Gastrocnemius medialis (tissue), 4 donors: ENCODE measurements around the gene PROKR1. TPM values are rescaled to one million over a fixed set of nuclear protein-coding genes. Genes with fewer than 3 reads are reported as not detected.
"Not testable (repeated sequence)": the region's sequence is repeated elsewhere in the genome, so short reads cannot be mapped to it uniquely, and the experiment has no call there.

ENCODE experiments used
- ATAC-seq, 2 donors: fragments of 150-250 bp; one replicate each; pipeline ENCODE4 v1.9.1; 2016
- DNase-seq, 2 donors: peaks; one replicate each; pipeline ENCODE4 v3.0.0-alpha.2; 2019
- H3K27ac ChIP-seq, 4 donors: fragments of 200-600 bp; sonication (generic); 1 replicate in 1 of 4; 2 replicates in 3 of 4; pipeline ENCODE4 v1.5.1; 2016 to 2018; ENCODE audit warnings: mild to moderate bottlenecking in 2 of 4, moderate library complexity in 1 of 4
- H3K27me3 ChIP-seq, 3 donors: fragments of 200-600 bp; sonication (generic) in 2 of 3; 1 replicate in 1 of 3; 2 replicates in 2 of 3; pipeline versions ENCODE4 v1.5.1 to v1.6.0; 2016 to 2019; ENCODE audit warnings: mild to moderate bottlenecking in 1 of 3, moderate library complexity in 1 of 3
- H3K36me3 ChIP-seq, 2 donors: fragments of 200-600 bp; sonication (generic) in 1 of 2; one replicate each; pipeline ENCODE4 v1.5.1; 2017 to 2018
- H3K4me1 ChIP-seq, 2 donors: fragments of 200-600 bp; sonication (generic) in 1 of 2; one replicate each; pipeline ENCODE4 v1.5.1; 2016 to 2017; ENCODE audit warnings: mild to moderate bottlenecking in 2 of 2
- H3K4me3 ChIP-seq, 4 donors: fragments of 200-600 bp; sonication (generic) in 3 of 4; 1 replicate in 1 of 4; 2 replicates in 3 of 4; pipeline ENCODE4 v1.5.1; 2016 to 2019; ENCODE audit warnings: mild to moderate bottlenecking in 2 of 4
- H3K9me3 ChIP-seq, 3 donors: fragments of 200-600 bp; sonication (generic) in 2 of 3; 1 replicate in 1 of 3; 2 replicates in 2 of 3; pipeline ENCODE4 v1.5.1; 2016 to 2019
- POLR2A ChIP-seq, 2 donors: fragments of 450-650 bp; IDR thresholded peaks; one replicate each; pipeline ENCODE4 v1.6.1; 2017; ENCODE audit warnings: antibody characterized with exemption in 2 of 2, mild to moderate bottlenecking in 2 of 2, moderate library complexity in 2 of 2
- in situ Hi-C, 4 donors: fragments of 200-750 bp; cut with MboI; loops; one replicate each; pipeline versions ENCODE4 v1.15.0 to v1.8.0; 2017; ENCODE audit warnings: low sequenced_read_pairs in 4 of 4
- intact Hi-C: fragments of 100-400 bp; cut with DNase I; formaldehyde crosslinking; loops from one replicate; pipeline ENCODE4 v1.15.1; 2023; ENCODE audit warnings: low total_unique reads
- total RNA-seq, 4 donors: library from RNA; depleted of rRNA; stranded (reverse); fragments of >200 nt; gene quantifications; one replicate each; pipeline versions ENCODE4 v1.1.0 to v1.2.3, GENCODE V29; 2016
- TF ChIP-seq, protein P1 (sequence below), 5 experiments: fragments of 450-650 bp in 3 of 5; fragments of 200-600 bp in 2 of 5; sonication (generic) in 2 of 5; IDR thresholded peaks in 4 of 5; conservative IDR thresholded peaks in 1 of 5; 1 replicate in 4 of 5; 2 replicates in 1 of 5; pipeline ENCODE4 v1.5.1; 2016 to 2019; ENCODE audit warnings: antibody characterized with exemption in 5 of 5, mild to moderate bottlenecking in 3 of 5, moderate library complexity in 3 of 5

Gene PROKR1
- total RNA-seq, 4 donors from 2014 or later, result 0.09 to 0.10 TPM; not detected in 2

DNA sequence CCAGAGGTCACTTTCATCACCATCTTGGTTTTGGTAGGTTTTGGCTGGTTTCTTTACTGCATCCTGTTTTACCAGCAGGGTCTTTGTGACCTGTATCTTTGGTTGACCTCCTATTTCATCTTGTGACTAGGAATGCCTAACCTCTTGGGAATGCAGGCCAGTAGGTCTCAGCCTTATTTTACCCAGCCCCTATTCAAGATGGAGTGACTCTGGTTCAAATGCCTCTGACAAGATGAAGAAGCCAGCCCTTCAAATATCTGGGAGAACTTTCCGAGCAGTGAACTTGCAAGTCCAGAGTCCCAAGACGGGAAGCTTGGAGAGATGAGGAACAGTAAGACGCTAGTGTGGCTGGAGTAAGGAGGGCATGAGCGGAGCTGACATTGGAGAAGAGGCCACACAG lies 28.6 kb downstream of the PROKR1 start:
- ATAC-seq (no peak), DNase-seq (no peak)
- Histone ChIP-seq H3K36me3 (no peaks in the 10 kb centered on the region), H3K4me3 (no peak overlapping the region), H3K27me3 (no peaks in the 10 kb centered on the region), H3K4me1 (no peaks in the 10 kb centered on the region), H3K27ac (no peak overlapping the region), H3K9me3 (no peaks in the 10 kb centered on the region)
- in situ Hi-C loops (no loop called here), intact Hi-C loops (no loop called here)
- TF ChIP-seq POLR2A (IDR thresholded peaks at IDR 0.05), result no peak
- TF ChIP-seq, protein P1, sequence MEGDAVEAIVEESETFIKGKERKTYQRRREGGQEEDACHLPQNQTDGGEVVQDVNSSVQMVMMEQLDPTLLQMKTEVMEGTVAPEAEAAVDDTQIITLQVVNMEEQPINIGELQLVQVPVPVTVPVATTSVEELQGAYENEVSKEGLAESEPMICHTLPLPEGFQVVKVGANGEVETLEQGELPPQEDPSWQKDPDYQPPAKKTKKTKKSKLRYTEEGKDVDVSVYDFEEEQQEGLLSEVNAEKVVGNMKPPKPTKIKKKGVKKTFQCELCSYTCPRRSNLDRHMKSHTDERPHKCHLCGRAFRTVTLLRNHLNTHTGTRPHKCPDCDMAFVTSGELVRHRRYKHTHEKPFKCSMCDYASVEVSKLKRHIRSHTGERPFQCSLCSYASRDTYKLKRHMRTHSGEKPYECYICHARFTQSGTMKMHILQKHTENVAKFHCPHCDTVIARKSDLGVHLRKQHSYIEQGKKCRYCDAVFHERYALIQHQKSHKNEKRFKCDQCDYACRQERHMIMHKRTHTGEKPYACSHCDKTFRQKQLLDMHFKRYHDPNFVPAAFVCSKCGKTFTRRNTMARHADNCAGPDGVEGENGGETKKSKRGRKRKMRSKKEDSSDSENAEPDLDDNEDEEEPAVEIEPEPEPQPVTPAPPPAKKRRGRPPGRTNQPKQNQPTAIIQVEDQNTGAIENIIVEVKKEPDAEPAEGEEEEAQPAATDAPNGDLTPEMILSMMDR (IDR thresholded peaks at IDR 0.05 in 4 of 5, conservative IDR thresholded peaks at IDR 0.05 in 1 of 5), result no peak

DNA sequence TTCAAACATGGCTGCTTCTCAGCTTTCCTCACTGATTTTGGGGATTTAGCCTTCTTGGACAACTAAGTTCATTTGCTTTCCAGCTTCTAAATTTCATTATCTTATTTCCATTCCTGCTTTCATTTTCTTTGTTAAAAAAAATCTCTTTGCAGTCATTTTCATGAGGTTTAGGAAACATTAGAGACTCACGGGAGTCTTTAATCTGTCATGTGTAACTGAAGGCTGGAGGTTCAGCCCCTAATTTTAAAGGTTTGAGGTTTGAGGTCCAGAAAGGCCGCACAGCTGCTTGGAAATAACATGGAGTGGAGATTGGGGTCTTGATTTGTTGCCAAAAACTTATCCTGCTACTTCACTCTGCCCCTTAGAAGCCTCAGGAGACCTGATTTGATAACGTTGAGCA lies 30.3 kb downstream of the PROKR1 start:
- no peaks in the 10 kb centered on the region for H3K4me1 ChIP-seq
- in situ Hi-C loops, result no loop called here
- no peak for ATAC-seq
- intact Hi-C loops, result no loop called here
- no peaks in the 10 kb centered on the region for H3K36me3 ChIP-seq
- no peak overlapping the region for H3K27ac ChIP-seq
- H3K27me3 ChIP-seq, result no peaks in the 10 kb centered on the region
- no peak overlapping the region for H3K4me3 ChIP-seq
- DNase-seq, result no peak
- no peak for TF ChIP-seq POLR2A (IDR thresholded peaks at IDR 0.05)
- TF ChIP-seq, protein P1 (IDR thresholded peaks at IDR 0.05 in 4 of 5, conservative IDR thresholded peaks at IDR 0.05 in 1 of 5), result no peak
- H3K9me3 ChIP-seq, result no peaks in the 10 kb centered on the region

DNA sequence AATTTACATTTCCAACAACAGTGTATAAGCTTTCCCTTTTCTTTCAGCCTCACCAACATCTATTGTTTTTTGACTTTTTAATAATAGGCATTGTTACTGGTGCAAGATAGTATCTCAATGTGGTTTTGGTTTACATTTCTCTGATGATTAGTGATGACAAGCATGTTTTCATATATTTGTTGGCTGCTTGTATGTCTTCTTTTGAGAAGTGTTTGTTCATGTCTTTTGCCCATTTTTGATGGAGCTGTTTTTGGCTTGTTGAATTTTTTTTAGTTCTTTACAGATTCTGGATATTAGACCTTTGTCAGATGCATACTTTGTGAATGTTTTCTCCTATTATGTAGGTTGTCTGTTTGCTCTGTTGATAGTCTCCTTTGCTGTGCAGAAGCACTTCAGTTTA lies 32.1 kb downstream of the PROKR1 start:
- no peaks in the 10 kb centered on the region for H3K27me3 ChIP-seq
- TF ChIP-seq, protein P1 (IDR thresholded peaks at IDR 0.05 in 4 of 5, conservative IDR thresholded peaks at IDR 0.05 in 1 of 5), result no peak
- no peak for TF ChIP-seq POLR2A (IDR thresholded peaks at IDR 0.05)
- no peaks in the 10 kb centered on the region for H3K9me3 ChIP-seq
- H3K36me3 ChIP-seq, result no peaks in the 10 kb centered on the region
- no peak overlapping the region for H3K27ac ChIP-seq
- ATAC-seq (no peak), DNase-seq (no peak)
- H3K4me1 ChIP-seq, result no peaks in the 10 kb centered on the region
- in situ Hi-C loops (no loop called here), intact Hi-C loops (no loop called here)
- H3K4me3 ChIP-seq, result no peak overlapping the region

DNA sequence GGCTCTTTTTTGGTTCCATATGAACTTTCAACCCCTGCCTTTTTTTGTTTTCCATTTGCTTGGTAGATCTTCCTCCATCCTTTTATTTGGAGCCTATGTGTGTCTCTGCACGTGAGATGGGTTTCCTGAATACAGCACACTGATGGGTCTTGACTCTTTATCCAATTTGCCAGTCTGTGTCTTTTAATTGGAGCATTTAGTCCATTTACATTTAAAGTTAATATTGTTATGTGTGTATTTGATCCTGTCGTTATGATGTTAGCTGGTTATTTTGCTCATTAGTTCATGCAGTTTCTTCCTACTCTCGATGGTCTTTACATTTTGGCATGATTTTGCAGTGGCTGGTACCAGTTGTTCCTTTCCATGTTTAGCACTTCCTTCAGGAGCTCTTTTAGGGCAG lies 34.5 kb downstream of the PROKR1 start:
- ATAC-seq, H3K27ac ChIP-seq, H3K9me3 ChIP-seq, H3K27me3 ChIP-seq, in situ Hi-C loops, intact Hi-C loops, H3K36me3 ChIP-seq, H3K4me3 ChIP-seq, H3K4me1 ChIP-seq, DNase-seq: not testable (repeated sequence)

DNA sequence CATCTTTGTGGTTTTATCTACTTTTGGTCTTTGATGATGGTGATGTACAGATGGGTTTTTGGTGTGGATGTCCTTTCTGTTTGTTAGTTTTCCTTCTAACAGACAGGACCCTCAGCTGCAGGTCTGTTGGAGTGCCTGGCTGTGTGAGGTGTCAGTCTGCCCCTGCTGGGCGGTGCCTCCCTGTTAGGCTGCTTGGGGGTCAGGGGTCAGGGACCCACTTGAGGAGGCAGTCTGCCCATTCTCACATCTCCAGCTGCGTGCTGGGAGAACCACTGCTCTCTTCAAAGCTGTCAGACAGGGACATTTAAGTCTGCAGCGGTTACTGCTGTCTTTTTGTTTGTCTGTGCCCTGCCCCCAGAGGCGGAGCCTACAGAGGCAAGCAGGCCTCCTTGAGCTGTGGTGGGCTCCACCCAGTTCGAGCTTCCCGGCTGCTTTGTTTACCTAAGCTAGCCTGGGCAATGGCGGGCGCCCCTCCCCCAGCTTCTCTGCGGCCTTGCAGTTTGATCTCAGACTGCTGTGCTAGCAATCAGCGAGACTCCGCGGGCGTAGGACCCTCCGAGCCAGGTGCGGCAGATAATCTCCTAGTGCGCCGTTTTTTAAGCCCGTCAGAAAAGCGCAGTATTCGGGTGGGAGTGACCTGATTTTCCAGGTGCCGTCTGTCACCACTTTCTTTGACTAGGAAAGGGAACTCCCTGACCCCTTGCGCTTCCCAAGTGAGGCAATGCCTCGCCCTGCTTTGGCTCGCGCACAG lies 36.0 kb downstream of the PROKR1 start:
- H3K9me3 ChIP-seq, intact Hi-C loops, H3K4me1 ChIP-seq, ATAC-seq, H3K27ac ChIP-seq, DNase-seq, H3K27me3 ChIP-seq, in situ Hi-C loops, H3K36me3 ChIP-seq: not testable (repeated sequence)
- H3K4me3 ChIP-seq, result peak overlapping the region in 1 of 4 donors; percentile 11

DNA sequence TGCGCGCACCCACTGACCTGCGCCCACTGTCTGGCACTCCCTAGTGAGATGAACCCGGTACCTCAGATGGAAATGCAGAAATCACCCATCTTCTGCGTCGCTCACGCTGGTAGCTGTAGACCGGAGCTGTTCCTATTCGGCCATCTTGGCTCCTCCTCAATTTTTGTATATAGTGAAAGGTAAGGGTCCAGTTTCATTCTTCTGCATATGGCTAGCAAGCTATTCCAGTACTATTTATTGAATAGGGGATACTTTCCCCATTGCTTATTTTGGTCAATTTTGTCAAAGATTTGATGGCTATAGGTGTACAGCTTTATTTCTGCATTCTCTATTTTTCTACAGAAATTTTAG lies 36.5 kb downstream of the PROKR1 start:
- intact Hi-C loops, DNase-seq, H3K9me3 ChIP-seq, H3K36me3 ChIP-seq, H3K27ac ChIP-seq, in situ Hi-C loops, H3K27me3 ChIP-seq, ATAC-seq, H3K4me1 ChIP-seq: not testable (repeated sequence)
- H3K4me3 ChIP-seq, result peak overlapping the region in 1 of 4 donors; percentile 11
